HUES48 (cell line): ENCODE measurements around the gene SNRPB.

Experiments used
- H3K27ac ChIP-seq: one replicate; pipeline ENCODE4 v1.7.0; 2013; ENCODE audit warnings: low read depth, low read length, inconsistent platforms
- H3K27me3 ChIP-seq: 2 replicates; pipeline ENCODE4 v1.6.1; 2013; ENCODE audit warnings: mild to moderate bottlenecking, low read length; ENCODE audit not compliant: control insufficient read depth, insufficient read depth
- H3K36me3 ChIP-seq: 2 replicates; pipeline ENCODE4 v1.6.1; 2013; ENCODE audit warnings: low read length; ENCODE audit not compliant: control insufficient read depth, insufficient read depth
- H3K4me1 ChIP-seq: 2 replicates; pipeline ENCODE4 v1.6.1; 2013; ENCODE audit warnings: mild to moderate bottlenecking, low read length; ENCODE audit not compliant: control insufficient read depth, insufficient read depth
- H3K4me3 ChIP-seq: 2 replicates; pipeline ENCODE4 v1.5.1; 2013; ENCODE audit warnings: mild to moderate bottlenecking, low read depth, low read length
- H3K9ac ChIP-seq: 2 replicates; pipeline ENCODE4 v1.6.1; 2013; ENCODE audit warnings: mild to moderate bottlenecking, low read depth, low read length, moderate library complexity
- H3K9me3 ChIP-seq: 2 replicates; pipeline ENCODE4 v1.6.1; 2013; ENCODE audit warnings: low read length; ENCODE audit not compliant: control insufficient read depth, insufficient read depth

Gene SNRPB

DNA sequence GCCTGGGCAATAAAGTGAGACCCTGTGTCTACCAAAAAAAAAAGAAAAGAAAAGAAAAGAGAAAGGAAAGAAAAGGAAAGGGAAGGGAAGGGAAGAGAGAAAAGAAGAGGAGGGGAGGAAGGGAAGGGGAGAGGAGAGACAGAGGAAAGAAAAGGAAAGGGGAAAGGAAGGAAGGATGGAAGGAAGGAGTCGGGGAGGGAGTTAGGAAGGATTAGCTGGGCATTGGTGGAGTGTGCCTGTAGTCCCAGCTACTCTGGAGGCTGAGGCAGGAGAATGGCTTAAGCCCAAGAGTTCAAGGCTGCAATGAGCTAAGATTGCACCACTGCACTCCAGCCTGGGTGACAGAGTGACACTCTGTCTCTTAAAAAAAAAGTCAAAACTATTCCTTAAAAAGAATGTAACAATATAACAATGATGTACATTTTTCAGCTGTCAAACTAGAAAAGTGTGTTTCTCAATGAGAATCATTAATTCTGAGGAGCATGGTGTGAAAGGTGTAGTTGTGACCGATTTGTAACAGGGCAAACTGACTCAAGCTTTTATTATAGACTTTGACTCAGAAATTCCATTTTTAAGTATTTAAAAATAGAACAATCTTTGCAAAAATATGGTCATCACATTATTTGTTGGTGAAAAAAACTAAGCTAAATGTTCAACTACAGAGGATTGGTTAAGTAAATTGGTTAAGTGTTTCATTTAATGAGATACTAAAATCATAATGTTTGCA is 14.7 kb downstream of the SNRPB start:
- no peak overlapping the region for H3K9ac ChIP-seq
- no peaks in the 10 kb centered on the region for H3K9me3 ChIP-seq
- no peaks in the 10 kb centered on the region for H3K4me1 ChIP-seq
- no peak overlapping the region for H3K27ac ChIP-seq
- H3K36me3 ChIP-seq, result peaks cover 22% of the 10 kb centered on the region
- H3K4me3 ChIP-seq, result no peak overlapping the region
- no peaks in the 10 kb centered on the region for H3K27me3 ChIP-seq

DNA sequence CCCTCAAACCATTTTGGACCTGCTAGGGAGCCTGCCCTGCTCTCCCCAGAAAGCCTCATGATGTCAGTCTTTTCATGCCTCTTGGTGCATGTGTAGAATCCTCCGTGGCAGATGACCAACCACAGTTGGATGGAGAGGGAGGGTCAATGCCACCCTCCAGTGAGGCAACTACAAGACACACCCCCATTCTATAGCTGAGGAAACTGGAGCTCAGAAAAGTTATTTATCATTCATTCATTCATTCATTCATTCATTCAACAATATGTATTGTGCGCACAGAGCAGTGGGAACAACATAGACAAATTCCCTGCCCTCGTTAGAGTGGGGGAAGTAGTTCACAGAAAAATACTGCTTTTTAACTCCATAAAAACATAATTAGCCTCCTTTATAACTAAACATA is 16.8 kb downstream of the SNRPB start:
- Histone ChIP-seq H3K9ac (no peak overlapping the region), H3K9me3 (no peaks in the 10 kb centered on the region), H3K4me1 (no peaks in the 10 kb centered on the region), H3K36me3 (0 out of 2 replicates have a peak, but pooled peaks cover 2% of the 10 kb centered on the region), H3K27ac (no peak overlapping the region), H3K27me3 (no peaks in the 10 kb centered on the region), H3K4me3 (no peak overlapping the region)

DNA sequence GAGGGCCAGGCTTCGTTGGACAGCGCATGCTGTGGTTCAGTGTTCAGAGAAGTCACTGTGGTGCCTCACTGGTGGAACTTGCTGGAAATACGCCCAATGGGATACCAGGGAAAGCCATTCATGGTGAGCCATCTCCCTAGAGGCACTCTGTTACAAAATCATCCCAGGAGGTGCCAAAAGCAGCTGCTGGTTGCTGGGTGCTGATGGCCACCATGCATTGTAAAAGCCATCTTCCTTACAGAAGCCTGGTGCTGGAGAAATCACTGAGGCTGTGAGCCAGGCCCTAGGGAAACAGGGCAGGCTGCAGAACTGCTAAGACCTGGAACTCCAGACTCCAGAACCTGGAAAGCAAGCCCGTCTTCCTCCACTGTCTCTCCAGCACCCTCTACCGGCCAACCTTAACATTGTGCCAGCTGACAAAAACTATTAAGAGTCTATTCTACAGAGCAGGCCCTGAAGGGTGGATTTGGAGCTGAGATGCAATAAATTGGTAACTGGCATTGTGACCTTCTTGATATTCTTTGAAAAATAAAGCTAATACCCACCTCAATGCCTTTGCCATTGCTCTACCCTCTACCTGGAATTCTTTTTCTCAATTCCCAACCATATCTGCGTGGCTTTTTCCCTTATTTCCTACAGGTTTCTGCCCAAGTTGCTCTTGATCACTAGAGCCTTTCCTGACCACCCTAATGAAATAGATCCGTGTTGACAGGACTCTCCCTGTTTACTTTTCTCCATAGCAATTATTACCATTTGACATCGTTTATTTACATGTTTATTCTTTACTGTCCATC is 18.5 kb downstream of the SNRPB start:
- no peaks in the 10 kb centered on the region for H3K27me3 ChIP-seq
- no peaks in the 10 kb centered on the region for H3K4me1 ChIP-seq
- no peaks in the 10 kb centered on the region for H3K9me3 ChIP-seq
- H3K9ac ChIP-seq, result no peak overlapping the region
- H3K36me3 ChIP-seq, result no peaks in the 10 kb centered on the region
- H3K27ac ChIP-seq, result no peak overlapping the region
- H3K4me3 ChIP-seq, result no peak overlapping the region

DNA sequence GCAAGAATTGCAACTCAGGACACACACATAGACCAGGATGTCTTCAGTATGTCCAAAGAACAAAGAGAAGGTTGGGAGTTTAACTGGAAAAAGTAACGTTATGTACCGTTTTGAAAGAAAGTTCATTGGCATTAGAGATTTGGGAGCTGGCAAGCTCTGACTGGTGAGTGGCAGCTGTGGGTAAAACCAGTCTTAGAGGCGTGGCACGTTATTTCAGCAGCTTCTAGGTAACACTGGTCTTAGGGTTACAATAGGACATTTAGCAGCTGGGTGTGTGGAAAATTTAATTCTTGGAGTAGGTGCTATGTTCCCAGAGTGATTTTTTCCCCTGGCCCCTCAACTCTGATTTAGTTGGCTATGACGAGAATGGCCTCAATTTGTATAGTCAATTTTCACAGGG is 19.2 kb downstream of the SNRPB start:
- no peaks in the 10 kb centered on the region for H3K36me3 ChIP-seq
- H3K27ac ChIP-seq, result no peak overlapping the region
- no peak overlapping the region for H3K9ac ChIP-seq
- no peaks in the 10 kb centered on the region for H3K27me3 ChIP-seq
- H3K4me3 ChIP-seq, result no peak overlapping the region
- H3K4me1 ChIP-seq, result no peaks in the 10 kb centered on the region
- H3K9me3 ChIP-seq, result no peaks in the 10 kb centered on the region

DNA sequence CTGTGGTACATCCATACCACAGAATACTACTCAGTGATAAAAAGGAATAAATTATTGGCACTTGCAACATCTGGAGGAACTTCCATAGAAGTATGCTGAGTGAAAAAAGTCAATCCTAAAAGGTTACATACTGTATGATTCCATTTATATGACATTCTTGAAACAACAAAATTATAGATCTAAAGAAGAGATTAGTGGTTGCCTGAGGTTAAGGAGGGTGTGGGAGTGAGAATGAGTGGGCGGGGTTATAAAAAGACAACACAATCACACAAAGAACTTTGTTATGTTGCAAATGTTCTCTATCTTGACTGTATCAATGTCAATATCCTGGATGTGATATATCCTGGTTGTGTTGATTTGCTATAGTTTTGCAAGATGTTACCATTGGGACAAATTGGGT is 21.2 kb downstream of the SNRPB start:
- Histone ChIP-seq H3K9ac (no peak overlapping the region), H3K36me3 (no peaks in the 10 kb centered on the region), H3K9me3 (no peaks in the 10 kb centered on the region), H3K27ac (no peak overlapping the region), H3K4me3 (no peak overlapping the region), H3K4me1 (no peaks in the 10 kb centered on the region), H3K27me3 (no peaks in the 10 kb centered on the region)

DNA sequence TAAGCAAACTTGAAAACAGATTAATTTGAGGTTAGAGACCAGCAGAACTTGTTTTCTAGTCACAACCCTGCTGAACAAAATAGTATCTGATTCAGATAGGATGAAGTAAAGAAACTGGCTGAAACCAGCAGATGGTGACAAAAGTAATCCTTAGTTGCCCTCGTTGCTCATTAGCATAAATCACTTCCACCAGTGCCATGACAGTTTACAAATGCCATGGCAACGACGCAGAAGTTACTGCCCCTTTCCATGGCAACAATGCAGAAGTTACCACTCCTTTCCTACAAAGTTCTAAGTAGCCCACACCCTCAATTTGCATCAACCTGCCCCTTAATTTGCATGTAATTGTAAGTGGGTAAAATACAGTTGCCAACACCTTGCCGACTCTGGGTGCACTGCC is 23.7 kb downstream of the SNRPB start:
- Histone ChIP-seq H3K27me3 (no peaks in the 10 kb centered on the region), H3K36me3 (no peaks in the 10 kb centered on the region), H3K27ac (no peak overlapping the region), H3K9ac (no peak overlapping the region), H3K9me3 (no peaks in the 10 kb centered on the region), H3K4me3 (no peak overlapping the region), H3K4me1 (no peaks in the 10 kb centered on the region)

DNA sequence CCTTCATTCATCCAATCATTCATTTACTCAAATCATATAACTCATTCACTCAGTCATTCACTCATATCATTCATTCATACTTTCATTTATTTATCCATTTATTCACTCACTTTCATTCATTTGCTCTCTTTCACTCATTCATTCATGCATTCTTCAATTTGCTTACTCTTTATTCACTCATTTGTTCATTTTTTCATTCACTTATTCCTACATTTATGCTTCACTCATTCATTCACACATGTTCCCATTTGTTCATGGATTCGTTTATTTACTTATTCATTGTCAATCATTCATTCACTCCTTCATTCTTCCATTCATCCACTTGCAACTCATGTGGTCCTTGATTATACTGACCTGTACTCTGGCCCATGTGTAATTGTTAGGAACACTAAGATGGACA is 39.4 kb downstream of the SNRPB start:
- no peaks in the 10 kb centered on the region for H3K4me1 ChIP-seq
- H3K4me3 ChIP-seq, result no peak overlapping the region
- H3K36me3 ChIP-seq, result no peaks in the 10 kb centered on the region
- no peak overlapping the region for H3K9ac ChIP-seq
- H3K9me3 ChIP-seq, result no peaks in the 10 kb centered on the region
- H3K27ac ChIP-seq, result no peak overlapping the region
- H3K27me3 ChIP-seq, result no peaks in the 10 kb centered on the region

DNA sequence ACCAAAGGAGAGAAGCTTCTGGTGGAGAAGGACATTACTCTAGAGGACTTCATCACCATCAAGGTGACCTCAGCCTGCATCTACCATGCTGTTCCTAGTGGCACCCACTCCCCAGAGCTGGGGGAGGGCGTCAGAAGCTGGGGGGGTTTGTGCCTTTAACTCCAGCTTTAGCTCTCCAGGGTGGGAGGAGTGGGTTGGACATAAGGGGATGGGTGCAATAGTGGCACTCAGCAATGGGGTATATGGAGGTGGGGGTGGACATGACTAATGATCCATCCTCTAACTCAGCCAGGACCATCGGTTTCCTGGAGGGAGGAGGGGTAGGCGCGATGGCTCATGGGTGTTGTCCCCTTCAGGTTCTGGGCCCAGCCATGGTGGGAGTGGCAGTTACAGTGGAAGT is 40.1 kb downstream of the SNRPB start:
- Histone ChIP-seq H3K9me3 (no peaks in the 10 kb centered on the region), H3K4me1 (no peaks in the 10 kb centered on the region), H3K27ac (no peak overlapping the region), H3K27me3 (no peaks in the 10 kb centered on the region), H3K9ac (no peak overlapping the region), H3K36me3 (no peaks in the 10 kb centered on the region), H3K4me3 (no peak overlapping the region)

DNA sequence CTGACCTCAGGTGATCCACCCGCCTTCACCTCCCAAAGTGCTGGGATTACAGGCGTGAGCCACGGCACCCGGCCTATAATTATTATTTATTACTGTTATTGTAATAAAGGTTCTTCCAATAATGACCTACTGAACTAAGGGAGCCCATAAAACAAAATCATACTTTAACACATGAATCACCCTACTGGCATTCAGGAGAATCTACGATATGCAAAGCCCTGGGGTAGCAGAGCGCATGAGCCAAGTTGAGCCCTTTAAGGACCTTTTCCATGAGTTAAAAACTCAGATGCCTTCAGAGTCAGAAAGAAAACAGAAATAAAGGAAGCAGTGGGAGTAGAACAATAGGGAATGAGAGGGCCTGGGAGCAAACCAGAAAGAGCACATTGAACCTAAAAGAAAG is 41.5 kb downstream of the SNRPB start:
- no peaks in the 10 kb centered on the region for H3K27me3 ChIP-seq
- H3K27ac ChIP-seq, result no peak overlapping the region
- H3K4me1 ChIP-seq, result no peaks in the 10 kb centered on the region
- H3K9me3 ChIP-seq, result no peaks in the 10 kb centered on the region
- no peak overlapping the region for H3K9ac ChIP-seq
- H3K36me3 ChIP-seq, result no peaks in the 10 kb centered on the region
- H3K4me3 ChIP-seq, result no peak overlapping the region

DNA sequence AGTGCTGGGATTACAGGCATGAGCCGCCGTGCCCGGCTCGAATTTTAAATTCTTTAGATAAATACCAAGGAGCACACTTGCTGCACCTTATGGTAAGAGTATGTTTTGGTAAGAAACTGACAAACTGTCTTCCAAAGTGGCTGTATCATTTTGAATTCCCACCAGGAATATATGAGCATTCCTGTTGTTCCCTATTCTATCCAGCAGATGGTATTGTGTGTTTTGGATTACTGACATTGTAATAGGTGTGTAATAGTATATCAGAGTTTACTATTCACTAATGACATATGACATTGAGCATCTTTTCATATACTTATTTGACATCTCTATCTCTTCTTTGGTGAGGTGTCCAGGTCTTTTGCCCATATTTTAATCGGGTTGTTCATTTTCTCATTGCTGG is 49.3 kb downstream of the SNRPB start:
- no peak overlapping the region for H3K9ac ChIP-seq
- H3K4me1 ChIP-seq, result no peaks in the 10 kb centered on the region
- H3K27me3 ChIP-seq, result no peaks in the 10 kb centered on the region
- H3K4me3 ChIP-seq, result no peak overlapping the region
- H3K36me3 ChIP-seq, result no peaks in the 10 kb centered on the region
- no peaks in the 10 kb centered on the region for H3K9me3 ChIP-seq
- no peak overlapping the region for H3K27ac ChIP-seq

DNA sequence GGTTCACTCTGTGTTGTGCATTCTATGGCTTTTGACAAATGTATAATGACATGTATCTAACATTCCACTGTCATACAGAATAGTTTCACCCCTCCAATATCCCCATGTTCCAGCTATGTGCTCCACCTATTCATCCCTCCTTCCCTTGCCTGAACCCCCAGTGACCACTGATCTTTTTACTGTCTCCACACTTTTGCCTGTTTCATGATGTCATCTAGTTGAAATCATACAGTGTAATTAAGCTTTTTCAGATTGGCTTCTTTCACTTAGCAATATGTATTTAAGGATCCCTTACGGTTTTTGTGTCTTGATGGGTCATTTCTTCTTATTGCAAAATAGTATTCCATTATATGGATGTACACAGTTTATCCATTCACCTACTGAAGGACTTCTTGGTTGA is 50.1 kb downstream of the SNRPB start:
- H3K9ac ChIP-seq, result no peak overlapping the region
- no peaks in the 10 kb centered on the region for H3K36me3 ChIP-seq
- no peaks in the 10 kb centered on the region for H3K27me3 ChIP-seq
- H3K4me3 ChIP-seq, result no peak overlapping the region
- no peaks in the 10 kb centered on the region for H3K4me1 ChIP-seq
- no peak overlapping the region for H3K27ac ChIP-seq
- H3K9me3 ChIP-seq, result no peaks in the 10 kb centered on the region
